Putamen (tissue), 1 donor: ENCODE results near the gene DEPDC5.
"Not testable (repeated sequence)": the region's sequence is repeated elsewhere in the genome, so short reads cannot be mapped to it uniquely, and the experiment has no call there.

Experiments
- DNase-seq: peaks from one replicate; pipeline ENCODE4 v3.0.0-alpha.2; 2016; ENCODE audit warnings: low spot score

DEPDC5 gene

GRCh38 chr22:31815383-31815814 lies 61.6 kb downstream of the DEPDC5 start:
- DNase-seq, result not testable (repeated sequence)

GRCh38 chr22:31816750-31817149 lies 62.9 kb downstream of the DEPDC5 start:
- DNase-seq, result no peak

GRCh38 chr22:31818481-31819392 lies 64.9 kb downstream of the DEPDC5 start:
- DNase-seq, result no peak

GRCh38 chr22:31820655-31821054 lies 66.8 kb downstream of the DEPDC5 start:
- DNase-seq, result no peak

GRCh38 chr22:31821572-31821971 lies 67.8 kb downstream of the DEPDC5 start:
- no peak for DNase-seq

GRCh38 chr22:31822523-31822922 lies 68.7 kb downstream of the DEPDC5 start:
- no peak for DNase-seq

GRCh38 chr22:31825513-31825912 lies 71.7 kb downstream of the DEPDC5 start:
- no peak for DNase-seq

GRCh38 chr22:31826443-31826842 lies 72.6 kb downstream of the DEPDC5 start:
- DNase-seq, result peak; percentile 37

GRCh38 chr22:31828739-31829138 lies 74.9 kb downstream of the DEPDC5 start:
- no peak for DNase-seq

GRCh38 chr22:31829505-31829904 lies 75.7 kb downstream of the DEPDC5 start:
- peak; percentile 32 for DNase-seq

- DNase-seq, result no peak
Measured at GRCh38 chr22:31830721-31831070, 76.9 kb downstream of the DEPDC5 start.

GRCh38 chr22:31833930-31834329 lies 80.1 kb downstream of the DEPDC5 start:
- no peak for DNase-seq

GRCh38 chr22:31836010-31836409 lies 82.2 kb downstream of the DEPDC5 start:
- DNase-seq, result no peak

GRCh38 chr22:31838917-31839316 lies 85.1 kb downstream of the DEPDC5 start:
- no peak for DNase-seq

- no peak for DNase-seq
Measured at GRCh38 chr22:31839986-31840385, 86.2 kb downstream of the DEPDC5 start.

- DNase-seq, result no peak
Measured at GRCh38 chr22:31840585-31840984, 86.8 kb downstream of the DEPDC5 start.

- DNase-seq, result no peak
Measured at GRCh38 chr22:31841078-31841827, 87.4 kb downstream of the DEPDC5 start.

- no peak for DNase-seq
Measured at GRCh38 chr22:31843526-31843925, 89.7 kb downstream of the DEPDC5 start.

- DNase-seq, result no peak
Measured at GRCh38 chr22:31844941-31845340, 91.1 kb downstream of the DEPDC5 start.

GRCh38 chr22:31846161-31847115 lies 92.6 kb downstream of the DEPDC5 start:
- DNase-seq, result no peak

- no peak for DNase-seq
Measured at GRCh38 chr22:31848411-31848810, 94.6 kb downstream of the DEPDC5 start.

- no peak for DNase-seq
Measured at GRCh38 chr22:31850135-31850534, 96.3 kb downstream of the DEPDC5 start.
